Keratinocyte (primary cell): ENCODE data around the gene KXD1. TPM values are rescaled to one million over a fixed set of nuclear protein-coding genes. Genes with fewer than 3 reads are reported as not detected.

Source experiments
- DNase-seq: peaks from one replicate; pipeline ENCODE4 v3.0.0-alpha.2; 2011; ENCODE audit warnings: low read depth, missing footprints, low spot score
- FAIRE-seq: peaks from 2 replicates; lab custom pipeline; 2011; peaks lifted over from hg19 to GRCh38; lab: Jason Lieb, UNC
- H2AFZ ChIP-seq: 2 replicates; pipeline ENCODE4 v1.6.0; 2012; ENCODE audit warnings: low read length, control low read depth, inconsistent platforms; ENCODE audit not compliant: control insufficient read depth
- H3K27ac ChIP-seq: 2 replicates; pipeline ENCODE4 v1.5.1; 2011; ENCODE audit warnings: low read length; ENCODE audit not compliant: control insufficient read depth, insufficient read depth
- H3K27me3 ChIP-seq: 3 replicates; pipeline ENCODE4 v1.6.0; 2011; ENCODE audit warnings: low read length; ENCODE audit not compliant: control insufficient read depth, insufficient read depth; ENCODE audit errors: extremely low read depth
- H3K36me3 ChIP-seq, 2 experiments: 2 replicates in 1 of 2; 3 replicates in 1 of 2; pipeline ENCODE4 v1.5.1; 2011; ENCODE audit warnings: low read length in 2 of 2, mild to moderate bottlenecking in 1 of 2; ENCODE audit not compliant: control insufficient read depth in 2 of 2, insufficient read depth in 2 of 2; ENCODE audit errors: extremely low read depth in 1 of 2
- H3K4me1 ChIP-seq: 3 replicates; pipeline ENCODE4 v1.5.1; 2011; ENCODE audit warnings: low read length; ENCODE audit not compliant: control insufficient read depth, insufficient read depth; ENCODE audit errors: extremely low read depth
- H3K4me2 ChIP-seq: 3 replicates; pipeline ENCODE4 v1.6.0; 2011; ENCODE audit warnings: low read depth, low read length; ENCODE audit not compliant: control insufficient read depth, insufficient read depth; ENCODE audit errors: extremely low read depth
- H3K4me3 ChIP-seq, 3 experiments: fragments of 200-600 bp in 1 of 3; sonication (generic) in 1 of 3; 2 replicates in 2 of 3; 3 replicates in 1 of 3; pipeline ENCODE4 v1.5.1; 2011 to 2016; ENCODE audit warnings: low read length in 3 of 3, mild to moderate bottlenecking in 3 of 3, control low read depth in 2 of 3, inconsistent platforms in 1 of 3, low read depth in 1 of 3, mixed read lengths in 1 of 3, mixed run types in 1 of 3, moderate library complexity in 1 of 3; ENCODE audit not compliant: control insufficient read depth in 2 of 3, insufficient read depth in 2 of 3; ENCODE audit errors: extremely low read depth in 1 of 3
- H3K79me2 ChIP-seq: 2 replicates; pipeline ENCODE4 v1.6.0; 2012; ENCODE audit warnings: low read length; ENCODE audit not compliant: control insufficient read depth, insufficient read depth
- H3K9ac ChIP-seq: 3 replicates; pipeline ENCODE4 v1.6.0; 2011; ENCODE audit warnings: low read length; ENCODE audit not compliant: control insufficient read depth, insufficient read depth; ENCODE audit errors: extremely low read depth
- H3K9me1 ChIP-seq: 3 replicates; pipeline ENCODE4 v1.6.0; 2011; ENCODE audit warnings: low read length; ENCODE audit not compliant: control insufficient read depth, insufficient read depth; ENCODE audit errors: extremely low read depth
- H3K9me3 ChIP-seq: 2 replicates; pipeline ENCODE4 v1.5.1; 2012; ENCODE audit warnings: low read depth, low read length; ENCODE audit not compliant: control insufficient read depth
- H4K20me1 ChIP-seq: 3 replicates; pipeline ENCODE4 v1.6.0; 2011; ENCODE audit warnings: low read length; ENCODE audit not compliant: control insufficient read depth, insufficient read depth; ENCODE audit errors: extremely low read depth
- EZH2 ChIP-seq: IDR thresholded peaks from one replicate; pipeline ENCODE4 v1.6.1; 2012; ENCODE audit warnings: inconsistent platforms, mild to moderate bottlenecking, low read length, moderate library complexity
- dilution Hi-C: fragments of 300-500 bp; cut with MboI; formaldehyde crosslinking; loops from one replicate; pipeline ENCODE4 v1.7.0; 2020; ENCODE audit warnings: low sequenced_read_pairs; ENCODE audit not compliant: extremely low pct_ligation_motif_present
- polyA plus RNA-seq, 5 experiments: library from polyadenylated mRNA; depleted of rRNA in 3 of 5; stranded (reverse) in 3 of 5; stranded (forward) in 1 of 5; unstranded in 1 of 5; fragments of >200 nt; gene quantifications; 1 replicate in 1 of 5; 2 replicates in 3 of 5; 3 replicates in 1 of 5; pipeline versions ENCODE4 v1.2.1 to v1.2.3, GENCODE V29; 2011 to 2012; ENCODE audit warnings: missing spikeins in 2 of 5, low read depth in 1 of 5, low replicate concordance in 1 of 5
- TF ChIP-seq, protein P1 (sequence below), 3 experiments: IDR thresholded peaks in 1 of 3; conservative IDR thresholded peaks in 1 of 3; optimal IDR thresholded peaks in 1 of 3; 2 replicates in 2 of 3; 3 replicates in 1 of 3; pipeline versions ENCODE3 to v1.5.1; 2011; ENCODE audit warnings: low read length in 3 of 3, mild to moderate bottlenecking in 3 of 3, moderate library complexity in 2 of 3, control low read depth in 1 of 3, inconsistent platforms in 1 of 3; ENCODE audit not compliant: insufficient read depth in 2 of 3; ENCODE audit errors: extremely low read depth in 1 of 3

KXD1 gene
- polyA plus RNA-seq, 1 donor (not counting 4 experiments of a cell fraction or from before 2014, with no cell fraction given) = 94.6 TPM

- TF ChIP-seq, protein P1, sequence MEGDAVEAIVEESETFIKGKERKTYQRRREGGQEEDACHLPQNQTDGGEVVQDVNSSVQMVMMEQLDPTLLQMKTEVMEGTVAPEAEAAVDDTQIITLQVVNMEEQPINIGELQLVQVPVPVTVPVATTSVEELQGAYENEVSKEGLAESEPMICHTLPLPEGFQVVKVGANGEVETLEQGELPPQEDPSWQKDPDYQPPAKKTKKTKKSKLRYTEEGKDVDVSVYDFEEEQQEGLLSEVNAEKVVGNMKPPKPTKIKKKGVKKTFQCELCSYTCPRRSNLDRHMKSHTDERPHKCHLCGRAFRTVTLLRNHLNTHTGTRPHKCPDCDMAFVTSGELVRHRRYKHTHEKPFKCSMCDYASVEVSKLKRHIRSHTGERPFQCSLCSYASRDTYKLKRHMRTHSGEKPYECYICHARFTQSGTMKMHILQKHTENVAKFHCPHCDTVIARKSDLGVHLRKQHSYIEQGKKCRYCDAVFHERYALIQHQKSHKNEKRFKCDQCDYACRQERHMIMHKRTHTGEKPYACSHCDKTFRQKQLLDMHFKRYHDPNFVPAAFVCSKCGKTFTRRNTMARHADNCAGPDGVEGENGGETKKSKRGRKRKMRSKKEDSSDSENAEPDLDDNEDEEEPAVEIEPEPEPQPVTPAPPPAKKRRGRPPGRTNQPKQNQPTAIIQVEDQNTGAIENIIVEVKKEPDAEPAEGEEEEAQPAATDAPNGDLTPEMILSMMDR (optimal IDR thresholded peaks at IDR 0.05 in 1 of 3, IDR thresholded peaks at IDR 0.05 in 1 of 3, conservative IDR thresholded peaks at IDR 0.05 in 1 of 3; ENCODE audit: extremely low read depth in 1 of 3, insufficient read depth in 2 of 3, low read length in 3 of 3) = no peak
- peak; percentile 74 for TF ChIP-seq EZH2
- Histone ChIP-seq H3K27ac (no peak overlapping the region), H2AFZ (no peak overlapping the region), H3K9me3 (no peaks in the 10 kb centered on the region), H3K36me3 (no peaks in the 10 kb centered on the region), H3K4me2 (no peak overlapping the region), H3K9me1 (no peaks in the 10 kb centered on the region), H3K4me1 (peaks cover 8% of the 10 kb centered on the region), H4K20me1 (no peaks in the 10 kb centered on the region), H3K9ac (no peak overlapping the region), H3K4me3 (no peak overlapping the region), H3K27me3 (peaks cover 53% of the 10 kb centered on the region), H3K79me2 (no peaks in the 10 kb centered on the region)
- FAIRE-seq = no peak
- dilution Hi-C loops = no loop called here
- DNase-seq = no peak
Measured at GRCh38 chr19:18605546-18606280, 48.0 kb downstream of the KXD1 start.

GRCh38 chr19:18606281-18607225 is 48.9 kb downstream of the KXD1 start, which contains the start of gene CRLF1:
Gene CRLF1 (minus strand): TSS chr19:18606799. CDS start chr19:18606656, 143 bp downstream.
- Histone ChIP-seq H3K9ac (no peak within 1 kb of the TSS), H3K9me3 (no peaks in the 10 kb centered on the region), H3K4me3 (peak within 1 kb of the TSS; percentile 22 to 54 (median 51)), H3K36me3 (no peaks in the 10 kb centered on the region), H3K9me1 (no peaks in the 10 kb centered on the region), H4K20me1 (no peaks in the 10 kb centered on the region), H2AFZ (no peak within 1 kb of the TSS), H3K79me2 (no peaks in the 10 kb centered on the region), H3K4me1 (peaks cover 8% of the 10 kb centered on the region), H3K27me3 (peaks cover 61% of the 10 kb centered on the region), H3K4me2 (peak within 1 kb of the TSS; percentile 77), H3K27ac (no peak within 1 kb of the TSS)
- FAIRE-seq (no peak), DNase-seq (no peak)
- TF ChIP-seq, protein P1 (optimal IDR thresholded peaks at IDR 0.05 in 1 of 3, IDR thresholded peaks at IDR 0.05 in 1 of 3, conservative IDR thresholded peaks at IDR 0.05 in 1 of 3; ENCODE audit: extremely low read depth in 1 of 3, insufficient read depth in 2 of 3, low read length in 3 of 3) = no peak
- TF ChIP-seq EZH2 = no peak
- dilution Hi-C loops = no loop called here
